Measurements from ENCODE around the gene PIM2. TPM values are rescaled to one million over a fixed set of nuclear protein-coding genes. Genes with fewer than 3 reads are reported as not detected.

Gene PIM2
- total and polyA plus RNA-seq, 9 of the 15 experiments (the other 6 are each of a cell fraction or from before 2014, with no cell fraction given), result 67.6 to 191 (median 108) TPM

DNA sequence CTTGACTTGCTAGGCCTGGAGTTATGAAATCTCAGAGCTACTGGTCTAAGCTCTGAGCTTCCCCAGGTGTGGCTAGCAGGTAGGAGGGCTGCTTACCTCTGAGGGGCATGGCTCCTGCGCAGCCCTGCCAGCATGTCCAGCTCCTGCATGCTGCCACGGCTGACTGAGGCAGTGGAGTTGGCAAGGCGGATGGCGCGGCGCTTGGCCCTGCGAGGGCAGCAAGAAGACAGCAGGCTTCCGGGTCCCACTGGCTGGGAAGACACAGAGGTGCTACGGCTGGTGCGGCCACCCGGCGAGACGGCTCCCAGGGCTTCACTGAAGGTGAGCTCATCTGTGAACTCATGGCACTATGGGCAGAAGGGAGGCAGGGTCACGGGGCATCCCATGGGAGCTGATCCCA lies 47.1 kb upstream of the PIM2 start:
- Histone ChIP-seq H2AFZ (ENCODE audit: low read depth, low read length) (no peak overlapping the region), H3K9me1 (ENCODE audit: control insufficient read depth, insufficient read depth, low read length) (peaks cover 7% of the 10 kb centered on the region), H3K9ac (ENCODE audit: insufficient read depth in 1 of 2, low read depth in 2 of 2, low read length in 2 of 2) (peak overlapping the region in 1 of 2 experiments; percentile 71; a peak in 2 of 4 replicates), H3K4me3 (no peak overlapping the region), H3K79me2 (ENCODE audit: control insufficient read depth, insufficient read depth, low read length) (no peaks in the 10 kb centered on the region), H3K27ac (ENCODE audit: extremely low read depth, low read depth, low read length) (no peak overlapping the region), H3K9me3 (replicated peaks; ENCODE audit: control insufficient read depth, insufficient read depth, low read depth, low read length) (no peaks in the 10 kb centered on the region), H3K36me3 (ENCODE audit: control insufficient read depth, insufficient read depth, low read length) (no peaks in the 10 kb centered on the region), H4K20me1 (replicated peaks; ENCODE audit: control insufficient read depth, insufficient read depth, low read length) (no peaks in the 10 kb centered on the region), H3K4me1 (replicated peaks in 1 of 2; ENCODE audit: control insufficient read depth in 2 of 2, insufficient read depth in 2 of 2, low read length in 2 of 2) (peaks cover 20 to 46% of the 10 kb centered on the region in 2 experiments), H3K4me2 (ENCODE audit: insufficient read depth, low read length) (no peak overlapping the region), H3K27me3 (ENCODE audit: control insufficient read depth in 2 of 2, insufficient read depth in 2 of 2, low read length in 2 of 2) (no peaks in the 10 kb centered on the region)
- no peak for ATAC-seq
- DNase-seq (ENCODE audit: extremely low read depth in 1 of 4, low spot score in 3 of 4), result no peak
- WGBS (ENCODE audit: insufficient coverage, low coverage, missing lambda C conversion rate), result 94% methylated on average over 7 of the region's 14 CpGs
- ChIA-PET CTCF (ENCODE audit: low intra/inter-chr PET ratio) (no interaction called here), POLR2A (no interaction called here)
- FAIRE-seq, result no peak
- TF ChIP-seq, protein P1, sequence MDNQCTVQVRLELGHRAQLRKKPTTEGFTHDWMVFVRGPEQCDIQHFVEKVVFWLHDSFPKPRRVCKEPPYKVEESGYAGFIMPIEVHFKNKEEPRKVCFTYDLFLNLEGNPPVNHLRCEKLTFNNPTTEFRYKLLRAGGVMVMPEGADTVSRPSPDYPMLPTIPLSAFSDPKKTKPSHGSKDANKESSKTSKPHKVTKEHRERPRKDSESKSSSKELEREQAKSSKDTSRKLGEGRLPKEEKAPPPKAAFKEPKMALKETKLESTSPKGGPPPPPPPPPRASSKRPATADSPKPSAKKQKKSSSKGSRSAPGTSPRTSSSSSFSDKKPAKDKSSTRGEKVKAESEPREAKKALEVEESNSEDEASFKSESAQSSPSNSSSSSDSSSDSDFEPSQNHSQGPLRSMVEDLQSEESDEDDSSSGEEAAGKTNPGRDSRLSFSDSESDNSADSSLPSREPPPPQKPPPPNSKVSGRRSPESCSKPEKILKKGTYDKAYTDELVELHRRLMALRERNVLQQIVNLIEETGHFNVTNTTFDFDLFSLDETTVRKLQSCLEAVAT (IDR thresholded peaks at IDR 0.05), result no peak
- TF ChIP-seq, protein P2, sequence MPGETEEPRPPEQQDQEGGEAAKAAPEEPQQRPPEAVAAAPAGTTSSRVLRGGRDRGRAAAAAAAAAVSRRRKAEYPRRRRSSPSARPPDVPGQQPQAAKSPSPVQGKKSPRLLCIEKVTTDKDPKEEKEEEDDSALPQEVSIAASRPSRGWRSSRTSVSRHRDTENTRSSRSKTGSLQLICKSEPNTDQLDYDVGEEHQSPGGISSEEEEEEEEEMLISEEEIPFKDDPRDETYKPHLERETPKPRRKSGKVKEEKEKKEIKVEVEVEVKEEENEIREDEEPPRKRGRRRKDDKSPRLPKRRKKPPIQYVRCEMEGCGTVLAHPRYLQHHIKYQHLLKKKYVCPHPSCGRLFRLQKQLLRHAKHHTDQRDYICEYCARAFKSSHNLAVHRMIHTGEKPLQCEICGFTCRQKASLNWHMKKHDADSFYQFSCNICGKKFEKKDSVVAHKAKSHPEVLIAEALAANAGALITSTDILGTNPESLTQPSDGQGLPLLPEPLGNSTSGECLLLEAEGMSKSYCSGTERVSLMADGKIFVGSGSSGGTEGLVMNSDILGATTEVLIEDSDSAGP (CRISPR knock-in tag; IDR thresholded peaks at IDR 0.05), result no peak
- TF ChIP-seq IRF2 (CRISPR knock-in tag; IDR thresholded peaks at IDR 0.05) (no peak), GABPB2 (CRISPR knock-in tag; conservative IDR thresholded peaks at IDR 0.05) (no peak), MECOM (CRISPR knock-in tag; IDR thresholded peaks at IDR 0.05) (no peak), ZBED1 (IDR thresholded peaks at IDR 0.05) (no peak), SUPT5H (IDR thresholded peaks at IDR 0.05) (no peak), NFE2L1 (tag; IDR thresholded peaks at IDR 0.05; ENCODE audit: borderline replicate concordance, low read depth) (no peak)
- TF ChIP-seq, protein P3, sequence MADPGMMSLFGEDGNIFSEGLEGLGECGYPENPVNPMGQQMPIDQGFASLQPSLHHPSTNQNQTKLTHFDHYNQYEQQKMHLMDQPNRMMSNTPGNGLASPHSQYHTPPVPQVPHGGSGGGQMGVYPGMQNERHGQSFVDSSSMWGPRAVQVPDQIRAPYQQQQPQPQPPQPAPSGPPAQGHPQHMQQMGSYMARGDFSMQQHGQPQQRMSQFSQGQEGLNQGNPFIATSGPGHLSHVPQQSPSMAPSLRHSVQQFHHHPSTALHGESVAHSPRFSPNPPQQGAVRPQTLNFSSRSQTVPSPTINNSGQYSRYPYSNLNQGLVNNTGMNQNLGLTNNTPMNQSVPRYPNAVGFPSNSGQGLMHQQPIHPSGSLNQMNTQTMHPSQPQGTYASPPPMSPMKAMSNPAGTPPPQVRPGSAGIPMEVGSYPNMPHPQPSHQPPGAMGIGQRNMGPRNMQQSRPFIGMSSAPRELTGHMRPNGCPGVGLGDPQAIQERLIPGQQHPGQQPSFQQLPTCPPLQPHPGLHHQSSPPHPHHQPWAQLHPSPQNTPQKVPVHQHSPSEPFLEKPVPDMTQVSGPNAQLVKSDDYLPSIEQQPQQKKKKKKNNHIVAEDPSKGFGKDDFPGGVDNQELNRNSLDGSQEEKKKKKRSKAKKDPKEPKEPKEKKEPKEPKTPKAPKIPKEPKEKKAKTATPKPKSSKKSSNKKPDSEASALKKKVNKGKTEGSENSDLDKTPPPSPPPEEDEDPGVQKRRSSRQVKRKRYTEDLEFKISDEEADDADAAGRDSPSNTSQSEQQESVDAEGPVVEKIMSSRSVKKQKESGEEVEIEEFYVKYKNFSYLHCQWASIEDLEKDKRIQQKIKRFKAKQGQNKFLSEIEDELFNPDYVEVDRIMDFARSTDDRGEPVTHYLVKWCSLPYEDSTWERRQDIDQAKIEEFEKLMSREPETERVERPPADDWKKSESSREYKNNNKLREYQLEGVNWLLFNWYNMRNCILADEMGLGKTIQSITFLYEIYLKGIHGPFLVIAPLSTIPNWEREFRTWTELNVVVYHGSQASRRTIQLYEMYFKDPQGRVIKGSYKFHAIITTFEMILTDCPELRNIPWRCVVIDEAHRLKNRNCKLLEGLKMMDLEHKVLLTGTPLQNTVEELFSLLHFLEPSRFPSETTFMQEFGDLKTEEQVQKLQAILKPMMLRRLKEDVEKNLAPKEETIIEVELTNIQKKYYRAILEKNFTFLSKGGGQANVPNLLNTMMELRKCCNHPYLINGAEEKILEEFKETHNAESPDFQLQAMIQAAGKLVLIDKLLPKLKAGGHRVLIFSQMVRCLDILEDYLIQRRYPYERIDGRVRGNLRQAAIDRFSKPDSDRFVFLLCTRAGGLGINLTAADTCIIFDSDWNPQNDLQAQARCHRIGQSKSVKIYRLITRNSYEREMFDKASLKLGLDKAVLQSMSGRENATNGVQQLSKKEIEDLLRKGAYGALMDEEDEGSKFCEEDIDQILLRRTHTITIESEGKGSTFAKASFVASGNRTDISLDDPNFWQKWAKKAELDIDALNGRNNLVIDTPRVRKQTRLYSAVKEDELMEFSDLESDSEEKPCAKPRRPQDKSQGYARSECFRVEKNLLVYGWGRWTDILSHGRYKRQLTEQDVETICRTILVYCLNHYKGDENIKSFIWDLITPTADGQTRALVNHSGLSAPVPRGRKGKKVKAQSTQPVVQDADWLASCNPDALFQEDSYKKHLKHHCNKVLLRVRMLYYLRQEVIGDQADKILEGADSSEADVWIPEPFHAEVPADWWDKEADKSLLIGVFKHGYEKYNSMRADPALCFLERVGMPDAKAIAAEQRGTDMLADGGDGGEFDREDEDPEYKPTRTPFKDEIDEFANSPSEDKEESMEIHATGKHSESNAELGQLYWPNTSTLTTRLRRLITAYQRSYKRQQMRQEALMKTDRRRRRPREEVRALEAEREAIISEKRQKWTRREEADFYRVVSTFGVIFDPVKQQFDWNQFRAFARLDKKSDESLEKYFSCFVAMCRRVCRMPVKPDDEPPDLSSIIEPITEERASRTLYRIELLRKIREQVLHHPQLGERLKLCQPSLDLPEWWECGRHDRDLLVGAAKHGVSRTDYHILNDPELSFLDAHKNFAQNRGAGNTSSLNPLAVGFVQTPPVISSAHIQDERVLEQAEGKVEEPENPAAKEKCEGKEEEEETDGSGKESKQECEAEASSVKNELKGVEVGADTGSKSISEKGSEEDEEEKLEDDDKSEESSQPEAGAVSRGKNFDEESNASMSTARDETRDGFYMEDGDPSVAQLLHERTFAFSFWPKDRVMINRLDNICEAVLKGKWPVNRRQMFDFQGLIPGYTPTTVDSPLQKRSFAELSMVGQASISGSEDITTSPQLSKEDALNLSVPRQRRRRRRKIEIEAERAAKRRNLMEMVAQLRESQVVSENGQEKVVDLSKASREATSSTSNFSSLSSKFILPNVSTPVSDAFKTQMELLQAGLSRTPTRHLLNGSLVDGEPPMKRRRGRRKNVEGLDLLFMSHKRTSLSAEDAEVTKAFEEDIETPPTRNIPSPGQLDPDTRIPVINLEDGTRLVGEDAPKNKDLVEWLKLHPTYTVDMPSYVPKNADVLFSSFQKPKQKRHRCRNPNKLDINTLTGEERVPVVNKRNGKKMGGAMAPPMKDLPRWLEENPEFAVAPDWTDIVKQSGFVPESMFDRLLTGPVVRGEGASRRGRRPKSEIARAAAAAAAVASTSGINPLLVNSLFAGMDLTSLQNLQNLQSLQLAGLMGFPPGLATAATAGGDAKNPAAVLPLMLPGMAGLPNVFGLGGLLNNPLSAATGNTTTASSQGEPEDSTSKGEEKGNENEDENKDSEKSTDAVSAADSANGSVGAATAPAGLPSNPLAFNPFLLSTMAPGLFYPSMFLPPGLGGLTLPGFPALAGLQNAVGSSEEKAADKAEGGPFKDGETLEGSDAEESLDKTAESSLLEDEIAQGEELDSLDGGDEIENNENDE (IDR thresholded peaks at IDR 0.05; ENCODE audit: low read depth, low read length), result no peak
- intact Hi-C loops (cut with micrococcal nuclease) (no loop called here), in situ Hi-C loops (cut with MboI) (no loop called here)
- BruUV-seq (replicated peaks), result no TSS peak

Data from K562 (cell line).